Prostate gland (tissue), 2 donors: ENCODE measurements around the gene CHD1L.

Experiments
- CTCF ChIP-seq, 4 experiments: fragments of 200-600 bp in 2 of 4; fragments of 450-650 bp in 2 of 4; sonication (generic) in 2 of 4; IDR thresholded peaks; 1 replicate in 3 of 4; 2 replicates in 1 of 4; pipeline ENCODE4 v1.5.1; 2016 to 2019; ENCODE audit warnings: antibody characterized with exemption in 4 of 4, mild to moderate bottlenecking in 2 of 4, moderate library complexity in 2 of 4
- POLR2A ChIP-seq: fragments of 450-650 bp; IDR thresholded peaks from one replicate; pipeline ENCODE4 v1.6.1; 2016; ENCODE audit warnings: antibody characterized with exemption, mild to moderate bottlenecking
- POLR2AphosphoS5 ChIP-seq: sonication (generic); formaldehyde crosslinking; IDR thresholded peaks from one replicate; pipeline ENCODE4 v1.6.1; 2017; ENCODE audit warnings: antibody characterized with exemption

- no peak for TF ChIP-seq POLR2AphosphoS5
- TF ChIP-seq POLR2A: no peak
- TF ChIP-seq CTCF (IDR thresholded peaks at IDR 0.05): no peak
These were observed 773 bp downstream of the CHD1L start for GRCh38 chr1:147243228-147243685.
